Measurements from ENCODE around the gene SPRING1.

GRCh38 chr12:116691636-116692035 is 46.2 kb downstream of the SPRING1 start:
- TF ChIP-seq, protein P1, sequence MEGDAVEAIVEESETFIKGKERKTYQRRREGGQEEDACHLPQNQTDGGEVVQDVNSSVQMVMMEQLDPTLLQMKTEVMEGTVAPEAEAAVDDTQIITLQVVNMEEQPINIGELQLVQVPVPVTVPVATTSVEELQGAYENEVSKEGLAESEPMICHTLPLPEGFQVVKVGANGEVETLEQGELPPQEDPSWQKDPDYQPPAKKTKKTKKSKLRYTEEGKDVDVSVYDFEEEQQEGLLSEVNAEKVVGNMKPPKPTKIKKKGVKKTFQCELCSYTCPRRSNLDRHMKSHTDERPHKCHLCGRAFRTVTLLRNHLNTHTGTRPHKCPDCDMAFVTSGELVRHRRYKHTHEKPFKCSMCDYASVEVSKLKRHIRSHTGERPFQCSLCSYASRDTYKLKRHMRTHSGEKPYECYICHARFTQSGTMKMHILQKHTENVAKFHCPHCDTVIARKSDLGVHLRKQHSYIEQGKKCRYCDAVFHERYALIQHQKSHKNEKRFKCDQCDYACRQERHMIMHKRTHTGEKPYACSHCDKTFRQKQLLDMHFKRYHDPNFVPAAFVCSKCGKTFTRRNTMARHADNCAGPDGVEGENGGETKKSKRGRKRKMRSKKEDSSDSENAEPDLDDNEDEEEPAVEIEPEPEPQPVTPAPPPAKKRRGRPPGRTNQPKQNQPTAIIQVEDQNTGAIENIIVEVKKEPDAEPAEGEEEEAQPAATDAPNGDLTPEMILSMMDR (IDR thresholded peaks at IDR 0.05): no peak
- no peak for TF ChIP-seq POLR2AphosphoS5 (IDR thresholded peaks at IDR 0.05)

Data from sigmoid colon (tissue), 4 donors.